DMS153 treated with DMSO at 0.1 percent for 48 hours (cell line): ENCODE data around the gene NFIA.

Source experiments
- DNase-seq: peaks from one replicate; lab custom pipeline; 2025; ENCODE audit not compliant: unreplicated experiment; lab: John Stamatoyannopoulos, UW

The NFIA gene

DNA sequence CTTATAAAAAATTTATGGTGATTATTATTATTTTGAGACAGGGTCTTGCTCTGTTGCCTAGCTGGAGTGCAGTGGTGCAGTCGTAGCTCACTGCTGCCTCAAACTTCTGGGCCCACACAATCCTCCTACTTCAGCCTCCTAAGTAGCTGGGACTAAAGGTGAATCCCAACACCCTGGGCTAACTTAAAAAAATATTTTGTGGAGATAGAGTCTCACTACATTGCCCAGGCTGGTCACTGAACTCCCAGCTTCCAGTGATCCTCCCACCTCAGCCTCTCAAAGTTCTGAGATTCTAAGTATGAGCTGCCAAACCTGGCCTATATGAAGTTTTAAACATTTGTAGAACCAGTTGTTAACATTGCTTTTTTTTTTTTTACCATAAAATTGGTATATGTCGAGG is 18.2 kb downstream of the NFIA start:
- no peak for DNase-seq

DNA sequence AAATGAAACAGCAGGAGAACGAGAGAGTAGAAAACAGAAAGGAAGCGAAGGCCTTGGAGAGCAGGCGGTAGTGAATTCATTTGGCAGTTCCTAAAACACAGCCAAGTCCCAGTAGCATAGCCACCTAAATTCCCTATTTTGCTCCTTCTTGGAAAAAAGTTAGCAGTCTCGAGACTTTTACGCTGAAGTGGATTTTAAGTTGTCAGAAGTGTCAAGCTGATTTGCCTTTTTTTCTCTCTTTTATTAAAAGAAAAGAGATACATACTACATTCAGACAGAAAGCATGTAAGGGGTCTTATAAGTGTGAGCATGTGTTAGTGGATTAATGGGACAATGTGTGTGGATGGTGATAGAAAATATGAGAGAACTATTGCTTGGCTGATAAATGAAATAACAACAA is 19.2 kb downstream of the NFIA start:
- no peak for DNase-seq

DNA sequence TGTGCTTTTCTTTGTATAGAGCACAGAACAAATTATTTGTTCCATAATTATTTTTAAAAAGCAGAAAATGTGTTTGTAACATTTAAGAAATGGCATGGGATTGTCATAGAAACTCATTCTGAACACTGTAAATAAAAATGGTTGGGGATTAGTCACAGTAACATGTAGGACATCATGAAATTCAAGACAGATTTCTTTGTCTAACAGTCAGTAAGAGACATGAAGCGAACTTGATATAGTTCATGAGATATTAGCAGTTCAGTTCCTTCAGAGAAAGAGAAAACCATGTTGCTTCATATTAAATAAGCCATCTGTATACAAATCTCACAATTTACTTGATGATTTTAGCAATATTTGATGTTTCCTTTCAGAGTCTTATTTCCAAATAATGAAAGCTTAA is 19.7 kb downstream of the NFIA start:
- no peak for DNase-seq

DNA sequence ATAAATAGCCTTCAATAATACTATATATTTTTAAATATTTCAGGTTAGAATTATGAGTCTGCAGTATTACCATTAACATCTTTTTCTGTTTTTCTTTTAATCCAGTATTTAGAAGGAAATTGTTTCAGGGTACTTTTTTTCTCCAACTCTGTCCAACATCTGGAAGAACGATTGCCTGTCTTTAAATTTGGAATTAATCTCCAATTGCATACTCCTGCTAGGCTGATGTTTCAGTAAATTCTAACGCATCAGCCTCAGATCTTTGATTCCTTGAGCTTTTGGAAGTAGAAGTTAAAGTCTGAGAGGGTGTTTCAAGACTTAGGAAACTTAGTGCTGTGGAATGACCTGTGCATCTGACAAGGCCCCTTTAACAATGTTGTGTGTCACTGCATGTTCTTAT is 20.3 kb downstream of the NFIA start:
- DNase-seq: no peak

DNA sequence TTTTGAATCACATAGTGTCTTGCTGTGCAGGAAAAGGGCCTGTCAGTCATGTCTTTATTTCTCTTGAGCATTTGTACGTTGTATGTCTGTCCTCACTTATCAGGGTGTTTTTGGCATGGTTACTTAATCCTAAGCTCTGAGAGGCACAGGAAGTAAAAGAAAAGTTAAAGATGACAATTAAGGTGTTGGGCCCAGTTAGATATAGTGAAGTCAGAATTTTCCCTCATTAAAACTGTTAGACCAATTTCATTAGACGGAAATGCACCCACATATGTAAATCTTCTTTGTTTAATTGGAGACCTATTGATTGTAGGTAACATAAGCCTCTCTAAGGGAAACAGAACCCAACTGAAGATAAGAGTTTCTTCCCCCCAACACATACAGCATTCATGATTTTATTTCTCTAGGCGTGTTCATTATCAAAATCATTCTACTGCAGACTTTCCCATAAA is 21.9 kb downstream of the NFIA start:
- no peak for DNase-seq

DNA sequence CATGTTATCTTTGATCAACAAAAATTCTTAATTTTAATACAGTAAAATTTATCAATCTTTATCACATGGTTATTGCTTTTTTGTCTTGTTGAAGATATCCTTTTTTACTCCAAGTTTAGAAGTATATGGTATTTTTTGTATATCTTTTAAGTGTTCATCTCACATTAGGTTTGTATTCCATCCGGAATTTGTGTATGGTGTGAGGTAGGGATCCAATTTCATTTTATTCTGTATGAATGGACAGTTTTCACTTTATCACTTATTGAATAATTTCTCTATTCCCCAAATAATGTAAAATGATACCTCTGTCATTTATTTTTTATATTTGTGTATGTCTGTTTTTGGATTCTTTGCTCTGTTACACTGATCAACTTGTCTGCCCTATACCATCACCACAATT is 25.3 kb downstream of the NFIA start:
- no peak for DNase-seq

DNA sequence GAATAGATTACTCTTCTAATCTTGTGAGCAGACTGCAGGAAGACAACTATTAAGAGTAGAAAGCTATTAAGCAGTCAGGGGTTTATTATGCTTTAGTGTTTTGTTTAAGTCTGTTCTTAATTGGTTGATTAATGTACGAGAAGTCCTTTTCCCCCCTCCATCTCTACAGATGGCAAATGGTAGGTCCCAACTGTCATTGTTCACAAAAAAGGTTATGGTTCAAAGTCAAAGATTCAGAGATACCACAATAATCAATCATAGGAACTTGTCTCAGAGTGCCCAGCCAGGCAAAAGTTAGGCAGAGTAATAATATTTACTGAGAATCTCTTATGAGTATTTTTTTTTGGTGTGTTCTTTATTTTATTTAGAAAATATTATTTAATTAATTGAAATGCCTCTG is 26.8 kb downstream of the NFIA start:
- DNase-seq: no peak

DNA sequence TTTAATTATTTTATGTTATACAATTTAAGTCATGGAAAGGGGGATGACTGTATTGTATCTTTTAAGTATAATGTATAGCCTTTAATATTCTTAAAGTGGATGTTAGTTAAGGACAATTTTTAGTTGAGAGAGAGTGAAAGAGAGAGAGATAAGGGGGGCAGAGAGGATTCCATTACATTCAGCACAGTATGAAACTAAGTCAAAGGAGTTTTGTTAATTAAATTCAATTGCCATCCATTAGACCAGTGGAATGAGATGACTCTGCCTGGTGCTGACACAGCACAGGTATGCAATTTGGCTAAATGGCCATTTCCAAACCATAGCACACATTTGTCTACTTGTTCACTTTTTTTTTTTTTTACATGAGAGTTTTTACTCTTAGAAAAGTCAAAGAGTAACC is 27.5 kb downstream of the NFIA start:
- no peak for DNase-seq

DNA sequence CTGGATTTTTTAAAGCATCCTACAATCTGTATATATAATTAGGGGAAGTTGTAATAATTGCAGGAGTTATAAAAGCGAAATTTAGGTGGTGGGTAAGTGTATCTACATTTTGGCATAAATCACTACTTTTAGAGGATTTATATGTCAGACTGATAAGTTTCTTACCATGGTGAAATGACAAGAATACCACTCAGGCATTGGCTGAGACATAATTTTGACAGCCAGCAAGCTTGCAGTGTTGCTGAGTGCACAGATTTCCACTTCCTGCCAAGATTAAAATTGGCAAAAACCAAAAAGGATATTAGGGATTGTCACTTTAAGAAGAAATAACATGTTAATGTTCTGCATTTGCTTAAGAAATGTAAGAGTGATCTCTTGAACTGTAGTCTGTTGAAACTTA is 28.2 kb downstream of the NFIA start:
- DNase-seq: no peak

DNA sequence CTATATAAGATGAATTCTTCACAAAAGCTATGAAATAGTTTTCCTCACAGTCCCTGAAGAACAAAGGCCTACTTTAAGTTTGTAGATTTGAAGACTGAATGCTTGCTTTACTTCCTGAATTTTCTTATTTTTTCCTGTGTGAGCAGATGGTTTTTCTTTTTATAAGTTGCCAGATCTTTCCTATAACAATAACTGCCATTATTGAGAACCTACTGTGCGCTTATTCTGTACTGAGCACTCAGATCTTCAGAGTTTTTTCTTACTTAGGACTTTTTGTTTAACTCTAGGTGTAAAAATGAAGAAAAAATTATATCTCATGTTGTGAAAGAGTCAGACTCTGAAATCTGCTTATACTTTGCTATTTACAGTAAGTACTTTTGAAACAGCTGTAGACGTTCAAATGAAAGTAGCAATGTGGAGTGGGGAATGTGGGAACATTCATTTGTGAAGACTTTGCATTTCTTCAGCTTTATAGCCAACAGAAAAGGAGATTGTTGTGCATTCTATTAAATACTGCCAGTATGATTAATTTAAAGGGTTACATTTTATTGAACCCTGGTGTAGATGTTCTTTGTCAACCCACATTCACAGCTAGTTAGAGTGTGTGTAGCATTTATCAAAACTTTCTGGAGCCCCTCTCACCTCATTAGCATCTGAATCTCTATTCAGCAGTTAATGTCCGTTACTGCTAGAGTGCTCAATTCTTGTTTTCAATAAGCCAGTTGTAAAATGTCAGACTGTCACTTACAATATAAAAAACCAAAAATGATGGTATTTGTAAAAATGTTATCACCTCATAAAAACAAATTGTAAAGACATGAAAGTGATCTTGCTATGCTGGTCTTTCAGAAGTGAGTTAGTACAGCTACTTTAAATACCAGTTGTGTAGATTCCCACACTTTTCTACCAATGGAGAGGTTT is 29.0 kb downstream of the NFIA start:
- no peak for DNase-seq

DNA sequence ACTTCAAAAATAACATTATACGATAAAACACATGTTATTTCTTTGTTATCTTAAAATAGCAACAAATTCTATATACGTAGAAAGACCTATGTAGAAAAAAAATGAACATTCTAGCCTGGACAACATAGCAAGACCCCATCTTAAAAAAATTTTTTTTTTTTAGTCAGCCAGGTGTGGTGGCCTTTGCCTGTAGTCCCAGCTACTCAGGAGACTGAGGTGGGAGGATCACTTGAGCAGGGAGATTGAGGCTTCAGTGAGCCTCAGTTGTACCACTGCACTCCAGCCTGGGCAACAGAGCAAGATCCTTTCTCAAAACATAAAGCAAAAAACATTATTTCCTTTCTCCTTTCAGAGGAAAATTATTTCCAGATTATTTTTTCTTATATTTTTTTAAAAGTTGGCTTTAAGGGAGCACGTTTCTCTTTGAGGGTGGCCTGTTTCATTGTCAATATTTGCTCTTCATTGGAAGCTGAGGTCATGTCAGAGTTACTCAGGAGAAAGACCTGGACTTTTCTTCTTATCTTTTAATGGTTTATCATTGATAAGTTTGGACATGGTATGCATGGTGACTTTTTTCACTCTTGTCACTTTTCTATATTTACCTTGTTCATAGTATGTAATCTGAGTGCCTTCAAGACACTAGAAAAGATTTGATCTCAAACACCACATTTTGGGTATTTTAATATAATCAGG is 32.0 kb downstream of the NFIA start:
- DNase-seq: no peak

DNA sequence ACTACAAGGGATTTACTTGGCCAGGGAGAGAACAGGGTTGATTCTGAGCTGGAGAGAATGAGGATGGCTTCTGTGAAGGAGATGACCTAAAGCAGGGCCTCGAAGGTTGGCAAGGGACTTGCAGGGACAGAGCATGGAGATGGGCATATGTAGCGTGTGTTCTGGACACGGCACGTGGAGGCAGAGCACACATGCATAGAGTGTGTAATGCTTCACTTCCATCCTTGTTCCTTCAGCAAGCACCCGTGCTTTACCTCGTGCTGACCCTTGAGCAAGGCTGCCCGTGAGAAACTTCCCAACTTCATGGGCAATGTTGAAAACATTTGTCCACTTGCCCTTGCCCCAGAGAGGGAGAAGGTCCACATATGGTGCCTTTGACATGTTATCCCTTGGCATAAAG is 33.1 kb downstream of the NFIA start:
- DNase-seq: no peak

DNA sequence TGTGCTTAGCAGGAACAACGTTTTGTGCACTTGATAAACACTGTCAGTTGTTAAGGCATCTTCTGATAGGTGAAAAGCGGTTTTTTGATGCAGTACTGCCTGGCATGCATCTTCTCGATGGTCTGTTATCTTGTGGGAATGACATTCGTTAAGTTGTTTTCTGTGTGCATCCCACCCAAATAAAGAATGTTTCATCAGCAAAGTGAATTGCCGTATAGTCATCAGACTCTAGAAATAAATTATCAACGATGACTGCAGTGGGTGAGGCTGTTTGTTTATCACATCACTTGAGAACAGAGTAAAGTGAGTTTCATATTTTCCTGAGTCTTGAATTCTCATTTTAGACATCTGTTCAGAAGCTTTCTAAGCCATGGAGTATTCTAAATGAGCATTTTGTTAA is 34.1 kb downstream of the NFIA start:
- no peak for DNase-seq

DNA sequence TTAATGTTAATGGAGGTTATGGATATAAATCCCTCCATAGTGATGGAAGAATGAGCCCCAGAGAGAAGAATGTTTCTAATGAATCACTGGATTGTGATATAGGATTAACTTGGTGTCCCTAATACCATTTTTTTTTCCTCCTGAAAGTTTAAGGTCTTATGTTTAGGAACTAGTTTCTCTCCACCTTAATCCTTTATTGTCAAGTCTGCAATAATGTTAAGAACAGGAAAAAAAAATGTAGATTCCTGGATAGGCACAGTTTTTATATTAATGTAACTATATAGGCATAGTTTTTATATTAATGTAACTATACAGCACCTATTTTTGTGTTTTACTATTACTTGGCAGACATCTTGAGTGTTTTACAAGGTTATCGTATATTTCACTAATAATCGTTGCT is 34.9 kb downstream of the NFIA start:
- no peak for DNase-seq

DNA sequence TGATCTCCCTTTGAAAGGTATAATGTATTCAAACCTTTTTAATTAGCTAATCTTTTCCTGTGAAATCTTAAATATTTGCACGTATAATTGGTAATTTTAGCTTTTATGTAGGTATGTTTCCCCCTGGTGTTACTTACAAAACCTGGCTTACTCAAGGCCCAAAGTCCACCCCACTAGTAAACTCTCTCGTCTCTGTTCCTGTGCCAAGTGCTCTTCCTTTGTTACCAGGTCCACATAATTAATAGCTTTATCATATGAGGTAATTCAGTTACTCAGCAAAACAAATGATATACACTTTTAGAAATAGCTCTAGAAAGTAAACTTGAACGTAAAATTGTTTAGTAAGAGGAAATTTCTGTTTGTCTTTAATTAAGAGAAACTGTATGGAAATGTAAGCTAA is 36.7 kb downstream of the NFIA start:
- DNase-seq: no peak

DNA sequence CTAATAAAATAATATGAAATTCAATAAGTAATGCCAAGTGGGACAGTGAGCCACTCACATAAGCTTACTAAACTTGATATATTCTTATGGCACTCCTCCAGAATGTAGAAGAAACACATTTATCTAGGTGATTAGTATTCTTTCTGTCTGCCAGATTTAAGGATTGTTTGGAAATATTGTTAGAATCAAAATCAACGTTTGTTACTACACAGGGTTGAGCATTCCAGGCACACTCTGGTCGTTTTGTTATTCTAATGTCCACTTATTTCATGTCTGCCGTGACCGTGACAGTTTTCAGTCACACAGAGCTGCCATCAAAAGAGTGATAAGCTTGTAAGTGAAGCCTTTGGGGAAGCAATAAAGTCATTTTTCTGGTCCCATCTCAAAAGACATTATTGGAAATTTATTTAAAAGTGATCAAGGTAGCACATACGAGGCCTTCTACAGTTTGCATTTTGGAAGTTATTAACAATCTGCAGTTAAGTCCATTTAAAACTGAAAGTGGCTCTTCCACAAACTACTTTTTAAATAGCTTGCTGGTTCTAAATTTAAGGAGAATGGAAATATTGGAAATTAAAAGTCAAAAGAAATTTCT is 38.0 kb downstream of the NFIA start:
- DNase-seq: no peak

DNA sequence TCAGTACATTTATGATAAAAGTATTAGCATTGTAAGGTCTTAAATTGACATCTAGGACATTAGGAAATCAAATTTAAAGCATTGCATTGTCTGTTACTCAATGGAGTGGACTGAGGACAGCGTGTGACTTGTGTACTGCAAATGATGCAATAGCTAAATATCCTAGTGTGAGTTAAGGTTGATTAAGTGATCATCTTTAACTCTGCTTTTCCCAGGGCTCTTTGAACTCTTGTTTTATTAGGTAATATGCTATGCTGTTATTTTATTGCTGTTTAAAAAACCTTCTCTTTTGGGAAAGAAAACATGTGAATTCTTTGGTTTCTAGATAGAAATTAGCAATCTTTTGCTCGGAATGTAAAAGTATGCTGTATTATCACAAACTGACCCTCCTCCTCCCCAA is 38.6 kb downstream of the NFIA start:
- no peak for DNase-seq

DNA sequence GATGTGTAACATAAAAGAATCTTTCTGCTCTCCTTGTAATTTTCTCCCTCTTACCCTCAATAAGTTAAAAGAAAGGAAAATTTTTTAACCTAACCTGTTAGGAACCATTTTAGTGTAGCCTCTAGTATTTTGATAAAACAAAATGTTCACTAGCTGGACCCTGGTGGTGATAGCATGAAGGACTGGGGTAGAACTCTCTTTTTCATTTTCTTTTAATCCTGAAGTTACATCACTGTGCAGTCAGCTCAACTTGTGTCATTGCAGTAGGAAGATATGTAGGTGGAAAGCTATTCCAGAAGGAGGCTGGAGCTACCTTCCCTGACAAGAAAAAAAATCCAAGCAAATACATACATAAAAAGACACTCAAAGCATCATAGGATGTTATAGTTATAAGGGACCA is 39.3 kb downstream of the NFIA start:
- DNase-seq: no peak

DNA sequence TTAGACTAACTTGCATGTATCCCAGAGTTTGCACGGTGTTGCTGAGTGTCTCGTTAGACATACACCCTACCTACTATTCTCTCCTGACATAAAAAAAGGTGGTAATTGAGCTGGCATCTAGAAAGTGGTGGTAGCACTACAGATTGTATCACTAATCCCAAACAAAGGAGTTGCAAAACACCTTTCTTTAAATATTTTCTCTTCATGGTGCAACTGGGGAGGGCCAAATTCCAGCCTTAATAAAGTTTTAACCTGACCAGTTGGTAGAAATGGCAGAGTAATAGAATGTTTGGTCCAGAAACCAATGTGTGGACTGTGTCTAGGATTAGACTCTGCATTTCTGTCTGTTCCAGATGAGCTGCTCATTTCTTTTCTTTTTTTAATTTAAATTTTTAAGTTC is 40.0 kb downstream of the NFIA start:
- DNase-seq: no peak

DNA sequence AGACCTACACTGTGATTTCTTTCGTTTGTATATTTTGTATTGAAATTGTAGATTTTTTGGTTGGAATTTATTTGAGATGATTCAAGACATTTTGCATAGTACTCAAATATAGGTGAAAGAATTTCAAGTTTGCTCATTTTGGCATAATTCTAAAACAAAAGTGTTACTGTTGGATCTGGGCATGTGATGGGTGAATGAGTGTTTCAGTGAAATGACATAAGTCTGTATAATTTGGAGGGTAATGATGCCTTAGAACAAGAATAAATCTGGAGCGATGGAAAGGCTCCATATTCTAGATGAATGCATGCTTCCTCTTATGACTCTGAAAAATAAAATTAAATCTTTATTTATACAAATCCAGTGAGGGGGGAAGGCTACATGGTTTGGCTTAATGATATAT is 41.0 kb downstream of the NFIA start:
- no peak for DNase-seq

DNA sequence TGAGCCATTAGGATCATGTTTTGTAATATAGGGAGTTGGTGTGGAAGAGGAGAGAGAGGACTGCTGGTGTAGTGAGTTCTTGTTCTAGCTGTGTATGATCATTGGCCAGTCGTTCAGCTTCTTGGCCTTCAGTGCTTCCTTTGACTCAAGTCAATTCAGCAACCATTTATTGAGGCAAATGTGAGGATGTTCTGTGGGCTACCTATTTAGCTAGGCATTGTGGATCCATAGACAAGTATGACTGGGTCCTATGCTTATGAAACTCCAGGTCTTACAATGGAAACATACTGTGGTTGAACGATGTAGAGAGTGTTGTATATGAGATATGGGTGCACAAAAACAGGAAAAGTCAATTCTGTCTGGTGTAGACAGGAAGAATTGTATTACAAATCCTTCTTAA is 41.7 kb downstream of the NFIA start:
- no peak for DNase-seq

DNA sequence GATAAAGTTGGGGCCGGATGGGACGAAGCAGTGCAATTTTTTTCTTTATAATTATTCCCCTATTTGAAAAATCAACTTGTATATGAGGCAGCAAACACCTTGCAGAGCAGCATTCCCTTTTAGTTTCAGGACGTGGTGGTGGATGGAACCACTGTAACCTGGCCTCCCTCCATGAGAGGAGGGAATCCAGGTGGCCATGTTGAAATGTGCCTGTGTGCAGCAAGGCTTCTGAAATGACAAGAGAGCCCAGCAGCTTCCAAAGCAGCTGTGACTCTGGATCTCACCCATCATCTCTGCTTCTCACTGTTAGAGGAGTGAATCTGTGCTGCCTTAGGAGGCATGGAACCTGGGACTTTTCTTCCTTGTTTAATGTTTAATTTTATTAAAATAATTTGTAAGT is 42.3 kb downstream of the NFIA start:
- no peak for DNase-seq
